ENCODE measurements around the gene TSHZ3.

DNA sequence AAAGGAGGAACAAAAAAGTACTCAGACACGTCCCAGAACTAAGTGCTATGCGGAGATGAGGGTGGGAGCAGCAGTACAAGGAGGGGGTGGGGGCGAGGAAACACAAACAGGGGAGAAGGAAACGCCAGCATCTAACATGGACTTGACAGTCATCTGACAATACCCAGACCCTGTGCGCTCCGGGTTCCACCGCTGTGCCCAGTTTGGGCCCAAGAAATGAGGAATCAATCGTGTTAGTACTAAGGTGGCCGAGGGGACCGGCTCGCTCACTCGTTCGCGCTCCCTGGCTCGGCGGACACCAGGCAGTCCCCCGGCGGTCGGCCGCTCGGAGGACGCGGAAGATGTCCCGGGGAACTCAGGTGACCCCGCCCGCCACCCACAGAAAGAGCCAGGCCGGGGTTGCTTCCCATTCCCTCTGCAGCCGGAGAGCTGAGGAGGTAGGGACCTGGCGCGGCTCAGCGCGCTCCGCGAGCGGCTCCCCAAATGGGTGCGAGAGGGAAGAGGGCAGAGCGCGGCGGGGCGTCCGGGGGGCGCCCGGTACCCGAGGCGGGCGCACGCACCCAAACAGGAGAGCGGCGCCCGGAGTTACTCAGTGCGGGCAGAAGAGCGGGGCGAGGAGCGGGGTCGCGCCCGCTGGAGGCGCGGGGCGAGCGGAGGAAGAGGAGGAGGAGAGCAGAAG, 616 bp downstream of the TSHZ3 start:
- TF ChIP-seq ZFX (IDR thresholded peaks at IDR 0.05) (no peak), SRF (IDR thresholded peaks at IDR 0.05; ENCODE audit: low read depth) (no peak), YY1 (IDR thresholded peaks at IDR 0.05; ENCODE audit: extremely low read depth, insufficient replicate concordance, low read depth, low read length) (no peak), POLR2AphosphoS5 (IDR thresholded peaks at IDR 0.05; ENCODE audit: low read depth, low read length) (no peak), SP1 (IDR thresholded peaks at IDR 0.05; ENCODE audit: low read depth) (no peak), RAD21 (IDR thresholded peaks at IDR 0.05; ENCODE audit: low read depth) (no peak), POLR2A (IDR thresholded peaks at IDR 0.05; ENCODE audit: borderline replicate concordance, extremely low read depth, insufficient read depth, insufficient read length) (no peak), SIN3A (IDR thresholded peaks at IDR 0.05; ENCODE audit: low read depth) (no peak), ZNF274 (IDR thresholded peaks at IDR 0.05; ENCODE audit: low read depth, low read length) (no peak), EZH2 (IDR thresholded peaks at IDR 0.05) (no peak)
- TF ChIP-seq, protein P1, sequence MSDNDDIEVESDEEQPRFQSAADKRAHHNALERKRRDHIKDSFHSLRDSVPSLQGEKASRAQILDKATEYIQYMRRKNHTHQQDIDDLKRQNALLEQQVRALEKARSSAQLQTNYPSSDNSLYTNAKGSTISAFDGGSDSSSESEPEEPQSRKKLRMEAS (IDR thresholded peaks at IDR 0.05) = no peak
- TF ChIP-seq, protein P2, sequence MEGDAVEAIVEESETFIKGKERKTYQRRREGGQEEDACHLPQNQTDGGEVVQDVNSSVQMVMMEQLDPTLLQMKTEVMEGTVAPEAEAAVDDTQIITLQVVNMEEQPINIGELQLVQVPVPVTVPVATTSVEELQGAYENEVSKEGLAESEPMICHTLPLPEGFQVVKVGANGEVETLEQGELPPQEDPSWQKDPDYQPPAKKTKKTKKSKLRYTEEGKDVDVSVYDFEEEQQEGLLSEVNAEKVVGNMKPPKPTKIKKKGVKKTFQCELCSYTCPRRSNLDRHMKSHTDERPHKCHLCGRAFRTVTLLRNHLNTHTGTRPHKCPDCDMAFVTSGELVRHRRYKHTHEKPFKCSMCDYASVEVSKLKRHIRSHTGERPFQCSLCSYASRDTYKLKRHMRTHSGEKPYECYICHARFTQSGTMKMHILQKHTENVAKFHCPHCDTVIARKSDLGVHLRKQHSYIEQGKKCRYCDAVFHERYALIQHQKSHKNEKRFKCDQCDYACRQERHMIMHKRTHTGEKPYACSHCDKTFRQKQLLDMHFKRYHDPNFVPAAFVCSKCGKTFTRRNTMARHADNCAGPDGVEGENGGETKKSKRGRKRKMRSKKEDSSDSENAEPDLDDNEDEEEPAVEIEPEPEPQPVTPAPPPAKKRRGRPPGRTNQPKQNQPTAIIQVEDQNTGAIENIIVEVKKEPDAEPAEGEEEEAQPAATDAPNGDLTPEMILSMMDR (IDR thresholded peaks at IDR 0.05 in 2 of 3, conservative IDR thresholded peaks at IDR 0.05 in 1 of 3; ENCODE audit: borderline replicate concordance in 1 of 3, insufficient read depth in 1 of 3, low read depth in 2 of 3, low read length in 2 of 3) = no peak

Measured in HCT116 (cell line).